Measurements from ENCODE around the gene ALKBH4.
"Not testable (repeated sequence)": the region's sequence is repeated elsewhere in the genome, so short reads cannot be mapped to it uniquely, and the experiment has no call there.

Gene ALKBH4

GRCh38 chr7:102415685-102416225, 48.9 kb downstream of the ALKBH4 start:
- no peak for DNase-seq (ENCODE audit: low read depth)
- H3K4me3 ChIP-seq (ENCODE audit: low read length): no peak overlapping the region
- TF ChIP-seq CTCF (conservative IDR thresholded peaks at IDR 0.05; ENCODE audit: low read depth, low read length): no peak

GRCh38 chr7:102413611-102414010, 51.1 kb downstream of the ALKBH4 start:
- DNase-seq (ENCODE audit: low read depth): no peak
- no peak for TF ChIP-seq CTCF (conservative IDR thresholded peaks at IDR 0.05; ENCODE audit: low read depth, low read length)
- H3K4me3 ChIP-seq (ENCODE audit: low read length): no peak overlapping the region

GRCh38 chr7:102413091-102413490, 51.6 kb downstream of the ALKBH4 start:
- no peak overlapping the region for H3K4me3 ChIP-seq (ENCODE audit: low read length)
- no peak for TF ChIP-seq CTCF (conservative IDR thresholded peaks at IDR 0.05; ENCODE audit: low read depth, low read length)
- no peak for DNase-seq (ENCODE audit: low read depth)

GRCh38 chr7:102412548-102412947, 52.1 kb downstream of the ALKBH4 start:
- peak; percentile 45 for TF ChIP-seq CTCF (conservative IDR thresholded peaks at IDR 0.05; ENCODE audit: low read depth, low read length)
- no peak for DNase-seq (ENCODE audit: low read depth)
- H3K4me3 ChIP-seq (ENCODE audit: low read length): no peak overlapping the region

GRCh38 chr7:102410918-102411317, 53.7 kb downstream of the ALKBH4 start:
- no peak for TF ChIP-seq CTCF (conservative IDR thresholded peaks at IDR 0.05; ENCODE audit: low read depth, low read length)
- DNase-seq (ENCODE audit: low read depth): no peak

GRCh38 chr7:102410123-102410522, 54.5 kb downstream of the ALKBH4 start:
- TF ChIP-seq CTCF (conservative IDR thresholded peaks at IDR 0.05; ENCODE audit: low read depth, low read length): no peak
- no peak overlapping the region for H3K4me3 ChIP-seq (ENCODE audit: low read length)
- DNase-seq (ENCODE audit: low read depth): no peak

More at GRCh38 chr7:102410918-102411317, 53.7 kb downstream of the ALKBH4 start:
- no peak overlapping the region for H3K4me3 ChIP-seq (ENCODE audit: low read length)

- no peak overlapping the region for H3K4me3 ChIP-seq (ENCODE audit: low read length)
- DNase-seq (ENCODE audit: low read depth): no peak
- TF ChIP-seq CTCF (conservative IDR thresholded peaks at IDR 0.05; ENCODE audit: low read depth, low read length): no peak
These were observed 55.3 kb downstream of the ALKBH4 start for GRCh38 chr7:102409340-102409739.

- H3K4me3 ChIP-seq (ENCODE audit: low read length); DNase-seq (ENCODE audit: low read depth): not testable (repeated sequence)
These were observed 56.1 kb downstream of the ALKBH4 start for GRCh38 chr7:102408530-102408929.
